Prostate gland (tissue), 2 donors: Measurements from ENCODE around the gene MYCL.

ENCODE experiments used
- POLR2A ChIP-seq: fragments of 450-650 bp; IDR thresholded peaks from one replicate; pipeline ENCODE4 v1.6.1; 2016; ENCODE audit warnings: antibody characterized with exemption, mild to moderate bottlenecking
- TF ChIP-seq, protein P1 (sequence below), 4 experiments: fragments of 200-600 bp in 2 of 4; fragments of 450-650 bp in 2 of 4; sonication (generic) in 2 of 4; IDR thresholded peaks; 1 replicate in 3 of 4; 2 replicates in 1 of 4; pipeline ENCODE4 v1.5.1; 2016 to 2019; ENCODE audit warnings: antibody characterized with exemption in 4 of 4, mild to moderate bottlenecking in 2 of 4, moderate library complexity in 2 of 4

DNA sequence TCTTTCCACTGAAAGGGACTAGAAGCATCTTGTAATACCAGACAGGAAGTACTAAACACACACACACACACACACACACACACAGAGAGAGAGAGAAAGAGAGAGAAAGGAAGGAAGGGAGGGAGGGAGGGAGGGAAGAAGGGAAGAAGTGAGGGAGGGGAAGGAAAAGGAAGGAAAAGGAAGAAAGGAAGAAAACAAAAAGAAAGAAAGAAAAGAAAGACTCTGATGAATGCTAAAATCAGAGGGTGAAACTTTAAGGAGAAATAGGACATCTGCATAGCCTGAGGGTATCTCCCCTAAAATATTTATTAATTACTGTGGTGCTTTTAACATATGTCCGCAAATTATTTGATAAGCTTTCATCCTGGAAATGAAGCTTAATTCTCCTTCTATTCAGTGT is 29.0 kb downstream of the MYCL start:
- no peak for TF ChIP-seq POLR2A
- TF ChIP-seq, protein P1, sequence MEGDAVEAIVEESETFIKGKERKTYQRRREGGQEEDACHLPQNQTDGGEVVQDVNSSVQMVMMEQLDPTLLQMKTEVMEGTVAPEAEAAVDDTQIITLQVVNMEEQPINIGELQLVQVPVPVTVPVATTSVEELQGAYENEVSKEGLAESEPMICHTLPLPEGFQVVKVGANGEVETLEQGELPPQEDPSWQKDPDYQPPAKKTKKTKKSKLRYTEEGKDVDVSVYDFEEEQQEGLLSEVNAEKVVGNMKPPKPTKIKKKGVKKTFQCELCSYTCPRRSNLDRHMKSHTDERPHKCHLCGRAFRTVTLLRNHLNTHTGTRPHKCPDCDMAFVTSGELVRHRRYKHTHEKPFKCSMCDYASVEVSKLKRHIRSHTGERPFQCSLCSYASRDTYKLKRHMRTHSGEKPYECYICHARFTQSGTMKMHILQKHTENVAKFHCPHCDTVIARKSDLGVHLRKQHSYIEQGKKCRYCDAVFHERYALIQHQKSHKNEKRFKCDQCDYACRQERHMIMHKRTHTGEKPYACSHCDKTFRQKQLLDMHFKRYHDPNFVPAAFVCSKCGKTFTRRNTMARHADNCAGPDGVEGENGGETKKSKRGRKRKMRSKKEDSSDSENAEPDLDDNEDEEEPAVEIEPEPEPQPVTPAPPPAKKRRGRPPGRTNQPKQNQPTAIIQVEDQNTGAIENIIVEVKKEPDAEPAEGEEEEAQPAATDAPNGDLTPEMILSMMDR (IDR thresholded peaks at IDR 0.05), result no peak
